Stimulated activated CD8-positive, alpha-beta memory T cell treated with anti-CD3 and anti-CD28 coated beads, Interleukin-7, amount 100 ng/mL, for 24 hours (primary cell): Measurements from ENCODE around the gene HS6ST3.
"Not testable (repeated sequence)": the region's sequence is repeated elsewhere in the genome, so short reads cannot be mapped to it uniquely, and the experiment has no call there.

ENCODE experiments used
- DNase-seq: peaks from one replicate; pipeline ENCODE4 v3.0.0-alpha.2; 2020; ENCODE audit warnings: low read depth

HS6ST3 gene

GRCh38 chr13:96089749-96090239 is at the start of gene HS6ST3:
TSS of gene HS6ST3 (plus strand) at chr13:96090107.
- DNase-seq, result no peak

- no peak for DNase-seq
Observed at GRCh38 chr13:96041326-96042110, 48.4 kb upstream of the HS6ST3 start.

GRCh38 chr13:96044238-96044637 is 45.7 kb upstream of the HS6ST3 start:
- no peak for DNase-seq

GRCh38 chr13:96046449-96047126 is 43.3 kb upstream of the HS6ST3 start:
- not testable (repeated sequence) for DNase-seq

GRCh38 chr13:96050955-96051354 is 39.0 kb upstream of the HS6ST3 start:
- DNase-seq, result not testable (repeated sequence)

- DNase-seq, result not testable (repeated sequence)
Observed at GRCh38 chr13:96051491-96051890, 38.4 kb upstream of the HS6ST3 start.

GRCh38 chr13:96051946-96052345 is 38.0 kb upstream of the HS6ST3 start:
- DNase-seq, result not testable (repeated sequence)

- no peak for DNase-seq
Observed at GRCh38 chr13:96052656-96053002, 37.3 kb upstream of the HS6ST3 start.

- no peak for DNase-seq
Observed at GRCh38 chr13:96053003-96053703, 36.8 kb upstream of the HS6ST3 start, which contains the start of gene UGGT2. TSS of gene UGGT2 (minus strand) at chr13:96053401. CDS start at chr13:96053312, 89 bp downstream.

GRCh38 chr13:96065849-96066248 is 24.1 kb upstream of the HS6ST3 start:
- DNase-seq, result no peak

- DNase-seq, result no peak
Observed at GRCh38 chr13:96068729-96069128, 21.2 kb upstream of the HS6ST3 start.

- DNase-seq, result no peak
Observed at GRCh38 chr13:96071504-96071903, 18.4 kb upstream of the HS6ST3 start.

- DNase-seq, result no peak
Observed at GRCh38 chr13:96072392-96072791, 17.5 kb upstream of the HS6ST3 start.

- DNase-seq, result no peak
Observed at GRCh38 chr13:96075953-96076543, 13.9 kb upstream of the HS6ST3 start.

GRCh38 chr13:96080676-96081075 is 9.2 kb upstream of the HS6ST3 start:
- DNase-seq, result no peak

- no peak for DNase-seq
Observed at GRCh38 chr13:96081888-96082287, 8.0 kb upstream of the HS6ST3 start.

- no peak for DNase-seq
Observed at GRCh38 chr13:96082640-96083039, 7.3 kb upstream of the HS6ST3 start.

- DNase-seq, result no peak
Observed at GRCh38 chr13:96086736-96087135, 3.2 kb upstream of the HS6ST3 start.

GRCh38 chr13:96089139-96089538 is 768 bp upstream of the HS6ST3 start:
- no peak for DNase-seq

GRCh38 chr13:96090240-96091101 is 564 bp downstream of the HS6ST3 start:
- no peak for DNase-seq
